ENCODE data around the gene SAMMSON. TPM values are rescaled to one million over a fixed set of nuclear protein-coding genes. Genes with fewer than 3 reads are reported as not detected.

Gene SAMMSON
- total RNA-seq, 1 experiment from 2014 or later, result not detected

DNA sequence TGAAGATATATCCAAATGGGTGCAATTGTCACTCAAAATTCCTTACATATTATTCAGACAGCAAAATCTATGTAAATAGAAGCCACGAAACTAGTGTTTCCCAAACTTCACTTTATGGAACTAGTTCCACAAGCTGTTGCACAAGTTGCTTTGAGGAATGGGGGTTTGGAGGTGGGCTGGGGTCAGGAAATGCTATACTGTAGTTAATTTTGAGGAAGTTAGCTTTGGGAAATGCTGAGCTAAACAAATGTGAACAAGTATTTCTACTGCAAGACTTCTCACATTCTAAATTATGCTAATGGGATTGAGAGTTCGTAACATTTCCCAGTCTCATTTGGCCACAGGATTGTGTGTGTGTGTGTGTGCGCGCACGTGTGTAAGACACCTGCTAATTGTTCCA is 28.7 kb upstream of the SAMMSON start:
- TF ChIP-seq, protein P1, sequence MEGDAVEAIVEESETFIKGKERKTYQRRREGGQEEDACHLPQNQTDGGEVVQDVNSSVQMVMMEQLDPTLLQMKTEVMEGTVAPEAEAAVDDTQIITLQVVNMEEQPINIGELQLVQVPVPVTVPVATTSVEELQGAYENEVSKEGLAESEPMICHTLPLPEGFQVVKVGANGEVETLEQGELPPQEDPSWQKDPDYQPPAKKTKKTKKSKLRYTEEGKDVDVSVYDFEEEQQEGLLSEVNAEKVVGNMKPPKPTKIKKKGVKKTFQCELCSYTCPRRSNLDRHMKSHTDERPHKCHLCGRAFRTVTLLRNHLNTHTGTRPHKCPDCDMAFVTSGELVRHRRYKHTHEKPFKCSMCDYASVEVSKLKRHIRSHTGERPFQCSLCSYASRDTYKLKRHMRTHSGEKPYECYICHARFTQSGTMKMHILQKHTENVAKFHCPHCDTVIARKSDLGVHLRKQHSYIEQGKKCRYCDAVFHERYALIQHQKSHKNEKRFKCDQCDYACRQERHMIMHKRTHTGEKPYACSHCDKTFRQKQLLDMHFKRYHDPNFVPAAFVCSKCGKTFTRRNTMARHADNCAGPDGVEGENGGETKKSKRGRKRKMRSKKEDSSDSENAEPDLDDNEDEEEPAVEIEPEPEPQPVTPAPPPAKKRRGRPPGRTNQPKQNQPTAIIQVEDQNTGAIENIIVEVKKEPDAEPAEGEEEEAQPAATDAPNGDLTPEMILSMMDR (IDR thresholded peaks at IDR 0.05), result no peak
- no peak for TF ChIP-seq SIN3A (IDR thresholded peaks at IDR 0.05; ENCODE audit: borderline replicate concordance, insufficient read depth, low read depth, low read length)
- TF ChIP-seq TCF7L2 (IDR thresholded peaks at IDR 0.05; ENCODE audit: low read depth, low read length), result no peak
- TF ChIP-seq REST (IDR thresholded peaks at IDR 0.05; ENCODE audit: insufficient read depth in 1 of 2, low read depth in 2 of 2, low read length in 1 of 2), result no peak
- TF ChIP-seq POLR2AphosphoS5 (IDR thresholded peaks at IDR 0.05; ENCODE audit: low read depth, low read length), result no peak
- H3K27me3 ChIP-seq (ENCODE audit: control insufficient read depth, insufficient read depth, low read length), result no peaks in the 10 kb centered on the region
- ChIA-PET CTCF (no interaction called here), POLR2A (no interaction called here)
- intact Hi-C loops (cut with micrococcal nuclease; ENCODE audit: unreplicated experiment), result no loop called here
- no TSS peak for BruUV-seq (replicated peaks)
- in situ Hi-C loops (cut with HindIII; ENCODE audit: low pct_unique_long_range_greater_than_20kb, low sequenced_read_pairs), result no loop called here
- no peak overlapping the region for H3K27ac ChIP-seq (ENCODE audit: low read length)
- no peaks in the 10 kb centered on the region for H3K36me3 ChIP-seq (ENCODE audit: control insufficient read depth, insufficient read depth, low read length)
- DNase-seq (ENCODE audit: low read depth, low spot score), result no peak
- H3K4me3 ChIP-seq (ENCODE audit: low read depth in 2 of 2, low read length in 2 of 2), result no peak overlapping the region
- no peaks in the 10 kb centered on the region for H3K9me3 ChIP-seq (ENCODE audit: control insufficient read depth, insufficient read depth, low read depth, low read length)
- no peak for ATAC-seq
- no peaks in the 10 kb centered on the region for H3K4me1 ChIP-seq (ENCODE audit: control insufficient read depth, insufficient read depth, low read length)

GRCh38 chr3:69972672-69973071 is 26.9 kb upstream of the SAMMSON start:
- CTCF ChIA-PET, result no interaction called here
- Histone ChIP-seq H3K36me3 (ENCODE audit: control insufficient read depth, insufficient read depth, low read length) (no peaks in the 10 kb centered on the region), H3K4me1 (ENCODE audit: control insufficient read depth, insufficient read depth, low read length) (no peaks in the 10 kb centered on the region), H3K27ac (ENCODE audit: low read length) (no peak overlapping the region), H3K9me3 (ENCODE audit: control insufficient read depth, insufficient read depth, low read depth, low read length) (no peaks in the 10 kb centered on the region), H3K27me3 (ENCODE audit: control insufficient read depth, insufficient read depth, low read length) (no peaks in the 10 kb centered on the region), H3K4me3 (ENCODE audit: low read depth in 2 of 2, low read length in 2 of 2) (no peak overlapping the region)
- intact Hi-C loops (cut with micrococcal nuclease; ENCODE audit: unreplicated experiment) (no loop called here), in situ Hi-C loops (cut with HindIII; ENCODE audit: low pct_unique_long_range_greater_than_20kb, low sequenced_read_pairs) (no loop called here)
- DNase-seq (ENCODE audit: low read depth, low spot score) (no peak), ATAC-seq (no peak)
- POLR2A ChIA-PET, result no interaction called here
- no TSS peak for BruUV-seq (replicated peaks)
- TF ChIP-seq POLR2AphosphoS5 (IDR thresholded peaks at IDR 0.05; ENCODE audit: low read depth, low read length) (no peak), TCF7L2 (IDR thresholded peaks at IDR 0.05; ENCODE audit: low read depth, low read length) (no peak), REST (IDR thresholded peaks at IDR 0.05; ENCODE audit: insufficient read depth in 1 of 2, low read depth in 2 of 2, low read length in 1 of 2) (no peak), SIN3A (IDR thresholded peaks at IDR 0.05; ENCODE audit: borderline replicate concordance, insufficient read depth, low read depth, low read length) (no peak)
- TF ChIP-seq, protein P1 (IDR thresholded peaks at IDR 0.05), result no peak
